ENCODE data around the gene TCF4.
A peak's percentile ranks its signal among the peaks of the same experiment; 100 is the strongest.

The TCF4 gene

GRCh38 chr18:55509631-55510324 is 78.2 kb downstream of the TCF4 start:
- no peak for TF ChIP-seq CTCF (IDR thresholded peaks at IDR 0.05; ENCODE audit: insufficient read depth, low read depth, low read length, missing control alignments)
- H3K4me3 ChIP-seq (ENCODE audit: low read length) = no peak overlapping the region
- peak; percentile 66 for DNase-seq (ENCODE audit: low read depth)

DNA sequence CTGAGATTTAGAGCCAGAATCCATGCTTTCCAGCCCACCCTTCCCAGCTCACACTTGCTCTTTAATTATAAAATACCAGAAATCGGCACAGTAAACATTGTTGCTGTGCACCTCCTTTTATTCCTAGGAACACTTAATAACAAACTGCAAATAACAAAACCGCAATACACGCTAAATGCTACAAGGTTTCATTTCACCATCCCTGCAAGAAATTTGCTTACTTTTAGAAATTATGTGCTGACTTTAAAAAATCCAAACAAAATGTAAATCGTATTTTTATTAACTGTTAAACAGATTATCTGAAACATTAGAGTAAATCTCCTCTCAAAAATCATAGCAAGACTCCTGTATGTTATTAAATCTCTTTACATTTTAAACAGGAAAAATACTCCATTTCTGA is 79.3 kb downstream of the TCF4 start:
- no peak for DNase-seq (ENCODE audit: low read depth)
- no peak for TF ChIP-seq CTCF (IDR thresholded peaks at IDR 0.05; ENCODE audit: insufficient read depth, low read depth, low read length, missing control alignments)
- H3K4me3 ChIP-seq (ENCODE audit: low read length) = no peak overlapping the region

DNA sequence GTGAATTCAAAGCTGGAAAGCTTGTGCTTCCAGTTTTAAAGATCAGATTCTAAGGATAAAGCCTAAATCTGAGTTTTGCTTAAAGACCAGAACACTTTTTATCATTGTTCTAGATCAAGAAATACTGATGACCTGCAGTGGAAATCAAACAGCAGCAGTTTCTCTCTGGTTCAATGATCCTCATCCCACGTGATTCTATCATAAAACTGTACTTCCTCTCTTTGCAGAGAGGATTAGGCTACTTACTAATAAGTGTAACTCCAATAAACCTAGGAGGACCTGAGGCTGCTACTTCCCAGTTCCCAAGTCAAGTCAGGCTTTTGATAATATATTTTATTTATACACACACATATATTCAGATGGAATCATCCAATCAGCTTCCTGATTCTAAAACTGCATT is 81.9 kb downstream of the TCF4 start:
- no peak overlapping the region for H3K4me3 ChIP-seq (ENCODE audit: low read length)
- DNase-seq (ENCODE audit: low read depth) = no peak
- no peak for TF ChIP-seq CTCF (IDR thresholded peaks at IDR 0.05; ENCODE audit: insufficient read depth, low read depth, low read length, missing control alignments)

DNA sequence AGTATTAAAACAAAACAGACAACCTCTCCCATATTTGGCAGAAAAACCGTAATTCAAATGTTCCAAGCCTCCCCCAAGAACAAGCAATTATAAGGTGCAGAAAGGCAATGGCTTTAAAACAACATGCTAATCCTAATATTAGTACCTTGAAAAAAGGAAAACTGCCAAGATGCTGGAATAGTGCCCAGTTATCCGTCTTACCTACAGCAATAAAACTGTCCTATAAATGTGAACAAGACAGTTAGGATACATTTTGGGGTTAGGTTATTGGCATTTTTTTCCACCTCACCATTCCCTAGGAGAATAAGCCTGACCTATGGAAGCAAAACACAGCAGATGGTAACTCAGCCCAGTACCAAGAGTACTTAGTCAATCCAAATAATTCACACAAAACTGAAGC is 83.2 kb downstream of the TCF4 start:
- no peak for DNase-seq (ENCODE audit: low read depth)
- H3K4me3 ChIP-seq (ENCODE audit: low read length) = no peak overlapping the region
- TF ChIP-seq CTCF (IDR thresholded peaks at IDR 0.05; ENCODE audit: insufficient read depth, low read depth, low read length, missing control alignments) = no peak

GRCh38 chr18:55503167-55503820 is 84.7 kb downstream of the TCF4 start:
- TF ChIP-seq CTCF (IDR thresholded peaks at IDR 0.05; ENCODE audit: insufficient read depth, low read depth, low read length, missing control alignments) = no peak
- H3K4me3 ChIP-seq (ENCODE audit: low read length) = no peak overlapping the region
- no peak for DNase-seq (ENCODE audit: low read depth)

- no peak for DNase-seq (ENCODE audit: low read depth)
- no peak for TF ChIP-seq CTCF (IDR thresholded peaks at IDR 0.05; ENCODE audit: insufficient read depth, low read depth, low read length, missing control alignments)
- no peak overlapping the region for H3K4me3 ChIP-seq (ENCODE audit: low read length)
These were observed 85.8 kb downstream of the TCF4 start for GRCh38 chr18:55501982-55502710.

Data from epithelial cell of esophagus (primary cell).